AG04450 (cell line): ENCODE results near the gene PIP5K1C. TPM values are rescaled to one million over a fixed set of nuclear protein-coding genes. Genes with fewer than 3 reads are reported as not detected.

Experiments
- CTCF ChIA-PET: fragments of 300-600, 350-600 bp; formaldehyde crosslinking; extraction: SDS; loops from one replicate; lab custom pipeline; 2022; ENCODE audit warnings: antibody characterized with exemption, inconsistent platforms; lab: Charles Lee
- POLR2A ChIA-PET: fragments of 350-600 bp; formaldehyde crosslinking; extraction: SDS; loops from one replicate; lab custom pipeline; 2021; ENCODE audit warnings: antibody characterized with exemption, inconsistent platforms; lab: Yijun Ruan, JAX
- DNase-seq: peaks from one replicate; pipeline ENCODE4 v3.0.0-alpha.2; 2011; ENCODE audit warnings: low read depth, low spot score
- H3K27ac ChIP-seq: one replicate; pipeline ENCODE4 v1.5.1; 2012; ENCODE audit warnings: low read depth, low read length, control low read depth
- H3K27me3 ChIP-seq: one replicate; pipeline ENCODE4 v1.6.0; 2012; ENCODE audit warnings: low read length; ENCODE audit not compliant: control insufficient read depth, insufficient read depth
- H3K4me3 ChIP-seq: 2 replicates; pipeline ENCODE4 v1.5.1; 2011; ENCODE audit warnings: mild to moderate bottlenecking, low read depth, low read length, control low read depth
- H3K9me3 ChIP-seq: 2 replicates; pipeline ENCODE4 v1.5.1; 2012; ENCODE audit warnings: low read length; ENCODE audit not compliant: control insufficient read depth, insufficient read depth
- CTCF ChIP-seq: IDR thresholded peaks from 2 replicates; pipeline ENCODE4 v1.5.1; 2011; ENCODE audit warnings: low read depth, low read length, control low read depth, inconsistent platforms
- polyA plus RNA-seq: library from polyadenylated mRNA; depleted of rRNA; stranded (reverse); fragments of >200 nt; gene quantifications from 2 replicates; pipeline ENCODE4 v1.2.3, GENCODE V29; 2011

PIP5K1C gene
- polyA plus RNA-seq, 1 experiment: 10.3 TPM

DNA sequence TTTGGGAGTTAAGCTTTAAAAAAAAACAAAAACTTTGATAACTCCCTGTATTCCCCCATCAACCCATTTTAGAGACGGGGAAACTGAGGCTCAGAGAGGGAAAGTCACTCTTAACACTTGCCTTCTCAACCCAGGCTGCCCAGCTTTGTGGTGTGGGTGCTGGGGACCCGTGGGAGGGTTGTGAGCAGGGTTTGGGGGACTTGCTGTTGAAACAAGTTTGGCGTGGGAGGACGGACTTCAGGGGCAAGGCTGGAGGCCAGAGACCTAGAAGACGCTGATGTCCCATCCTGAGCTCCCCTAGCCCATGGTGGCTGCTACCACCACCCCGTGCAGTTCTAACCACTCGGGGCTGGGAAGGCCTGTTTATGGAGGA lies 72.9 kb downstream of the PIP5K1C start:
- ChIA-PET POLR2A (no interaction called here), CTCF (interaction anchor here (1.2 kb wide), 1 partner anchor 9 kb away, joined by 5 read pairs; no protein-coding TSS in a partner anchor)
- H3K9me3 ChIP-seq: no peaks in the 10 kb centered on the region; the same call in 1 of the 2 replicates
- H3K27ac ChIP-seq: no peak overlapping the region
- TF ChIP-seq CTCF: no peak
- DNase-seq: no peak
- no peaks in the 10 kb centered on the region for H3K27me3 ChIP-seq
- H3K4me3 ChIP-seq: 0 out of 2 replicates have a peak overlapping the region, but pooled peaks have one; percentile 27

GRCh38 chr19:3626473-3627350 lies 73.6 kb downstream of the PIP5K1C start, which contains the start of gene CACTIN:
TSS of gene CACTIN (minus strand) at chr19:3626790. CDS start at chr19:3626762, 28 bp downstream.
- ChIA-PET POLR2A (no interaction called here), CTCF (interaction anchor here (1.2 kb wide), 1 partner anchor 8 kb away, joined by 5 read pairs; no protein-coding TSS in a partner anchor)
- Histone ChIP-seq H3K27ac (peak within 1 kb of the TSS; percentile 96), H3K27me3 (no peaks in the 10 kb centered on the region), H3K9me3 (no peaks in the 10 kb centered on the region; the same call in 1 of the 2 replicates), H3K4me3 (peak within 1 kb of the TSS; percentile 88)
- peak; percentile 94 for DNase-seq
- no peak for TF ChIP-seq CTCF

DNA sequence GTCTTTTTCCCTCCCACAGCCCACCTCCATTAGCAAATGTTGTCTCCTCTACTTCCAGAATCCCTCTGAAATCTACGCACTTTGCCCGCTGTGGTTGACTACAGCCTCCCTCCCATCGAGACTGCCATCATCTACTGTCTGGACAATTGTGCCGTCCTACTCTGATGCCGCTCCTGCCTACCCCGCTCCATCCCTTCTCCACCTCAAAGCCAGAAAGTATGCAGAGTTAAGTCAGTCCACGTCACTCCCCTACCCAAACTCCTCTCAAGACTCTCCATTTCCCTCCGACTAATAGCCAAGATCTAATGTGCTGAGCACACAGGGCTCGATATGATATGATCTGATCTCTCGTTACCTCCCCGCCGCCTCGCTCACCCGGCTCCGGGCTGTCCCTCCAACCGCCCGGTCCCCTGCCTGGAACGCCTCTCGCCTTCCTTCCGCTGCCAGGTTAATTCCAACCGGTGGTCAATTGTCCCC lies 74.2 kb downstream of the PIP5K1C start:
- Histone ChIP-seq H3K27ac (no peak overlapping the region), H3K27me3 (no peaks in the 10 kb centered on the region), H3K4me3 (peak overlapping the region; percentile 88), H3K9me3 (no peaks in the 10 kb centered on the region; the same call in 1 of the 2 replicates)
- DNase-seq: no peak
- TF ChIP-seq CTCF: no peak
- CTCF ChIA-PET: no interaction called here
- POLR2A ChIA-PET: interaction anchor here (0.6 kb wide), 1 partner anchor 249 kb away, joined by 5 read pairs; no protein-coding TSS in a partner anchor

- TF ChIP-seq CTCF: no peak
- Histone ChIP-seq H3K9me3 (no peaks in the 10 kb centered on the region; the same call in 1 of the 2 replicates), H3K4me3 (no peak overlapping the region), H3K27me3 (no peaks in the 10 kb centered on the region), H3K27ac (no peak overlapping the region)
- POLR2A ChIA-PET: no interaction called here
- CTCF ChIA-PET: no interaction called here
- DNase-seq: no peak
These were observed 76.6 kb downstream of the PIP5K1C start for GRCh38 chr19:3623716-3624115.

- DNase-seq: no peak
- POLR2A ChIA-PET: no interaction called here
These were observed 78.0 kb downstream of the PIP5K1C start for GRCh38 chr19:3622224-3622623.

More at GRCh38 chr19:3622224-3622623, 78.0 kb downstream of the PIP5K1C start:
- H3K27ac ChIP-seq: no peak overlapping the region
- no peaks in the 10 kb centered on the region for H3K27me3 ChIP-seq
- no peak overlapping the region for H3K4me3 ChIP-seq
- CTCF ChIA-PET: no interaction called here
- no peaks in the 10 kb centered on the region; the same call in 1 of the 2 replicates for H3K9me3 ChIP-seq
- TF ChIP-seq CTCF: no peak
